ENCODE measurements around the gene CLHC1. TPM values are rescaled to one million over a fixed set of nuclear protein-coding genes. Genes with fewer than 3 reads are reported as not detected.
"Not testable (repeated sequence)": the region's sequence is repeated elsewhere in the genome, so short reads cannot be mapped to it uniquely, and the experiment has no call there.

CLHC1 gene
- total RNA-seq, 1 donor = 4.9 TPM

DNA sequence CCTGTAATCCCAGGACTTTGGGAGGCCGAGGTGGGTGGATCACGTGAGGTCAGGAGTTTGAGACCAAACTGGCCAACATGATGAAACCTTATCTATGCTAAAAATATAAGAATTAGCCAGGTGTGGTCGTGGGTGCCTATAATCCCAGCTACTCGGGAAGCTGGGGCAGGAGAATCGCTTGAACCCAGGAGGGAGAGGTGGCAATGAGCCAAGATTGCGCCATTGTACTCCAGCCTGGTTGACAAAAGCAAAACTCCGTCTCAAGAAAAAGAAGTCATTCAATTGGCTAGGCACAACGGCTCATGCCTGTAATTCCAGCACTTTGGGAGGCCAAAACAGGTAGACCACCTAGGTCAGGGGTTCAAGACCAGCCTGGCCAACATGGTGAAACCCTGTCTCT is 9.5 kb upstream of the CLHC1 start:
- H3K4me1 ChIP-seq (ENCODE audit: insufficient read depth, low read length); H3K9me3 ChIP-seq (ENCODE audit: low read depth, low read length); H3K4me3 ChIP-seq (ENCODE audit: low read length); H3K27me3 ChIP-seq (ENCODE audit: insufficient read depth, low read length): not testable (repeated sequence)

DNA sequence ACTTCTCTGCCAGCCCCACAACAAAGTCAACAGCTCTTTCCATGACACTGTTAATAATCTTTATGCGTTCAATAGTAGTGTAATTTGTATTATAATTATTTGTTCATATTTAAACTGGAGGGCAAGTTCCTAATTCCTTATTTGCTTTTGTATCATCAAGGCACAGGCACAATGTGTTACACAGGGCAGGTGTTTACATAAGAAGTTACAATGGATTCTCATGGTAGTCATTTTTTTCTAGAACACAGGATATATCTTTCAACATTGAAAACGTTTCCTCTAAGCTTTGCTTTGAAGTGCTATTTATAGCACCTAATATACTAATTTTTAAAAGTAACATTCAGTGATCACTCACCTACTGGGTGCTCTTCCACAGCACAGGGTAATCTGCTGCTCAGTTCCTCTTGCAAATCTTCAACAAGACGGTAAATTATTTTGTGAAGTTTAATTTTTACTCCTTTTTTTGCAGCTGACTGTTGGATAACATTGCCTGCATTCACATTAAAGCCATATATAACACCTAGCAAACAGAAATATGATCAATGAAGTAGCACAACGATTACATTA is 7.6 kb upstream of the CLHC1 start:
- Histone ChIP-seq H3K9me3 (ENCODE audit: low read depth, low read length) (no peaks in the 10 kb centered on the region), H3K4me3 (ENCODE audit: low read length) (no peak overlapping the region), H3K4me1 (ENCODE audit: insufficient read depth, low read length) (no peaks in the 10 kb centered on the region), H3K27me3 (ENCODE audit: insufficient read depth, low read length) (no peaks in the 10 kb centered on the region)

DNA sequence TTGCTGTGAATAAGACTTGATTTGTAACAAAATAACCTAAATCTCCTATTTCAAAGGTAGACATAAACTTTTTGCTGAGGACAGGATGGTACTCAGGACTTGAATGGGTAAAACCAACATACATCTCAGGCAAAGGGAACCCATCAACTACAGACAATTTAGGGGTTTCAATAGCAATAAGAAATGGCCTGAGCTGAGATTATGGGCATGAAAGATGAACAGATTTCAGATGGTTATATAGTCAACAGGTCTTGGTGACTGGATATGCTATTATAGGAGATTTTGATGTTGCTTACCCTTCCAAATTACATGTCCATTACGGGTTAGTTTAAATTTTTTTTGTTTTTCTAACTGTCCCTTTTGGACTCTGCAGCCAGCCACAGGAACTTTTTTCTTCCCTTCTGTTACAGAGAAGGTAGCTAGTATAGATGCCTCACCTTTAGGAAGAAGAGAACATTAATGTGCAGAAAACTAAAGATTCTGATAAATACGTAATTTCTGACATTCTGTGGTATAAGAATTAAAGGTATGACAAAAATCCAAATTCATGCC is 5.0 kb upstream of the CLHC1 start:
- peaks cover 16% of the 10 kb centered on the region for H3K4me1 ChIP-seq (ENCODE audit: insufficient read depth, low read length)
- no peaks in the 10 kb centered on the region for H3K27me3 ChIP-seq (ENCODE audit: insufficient read depth, low read length)
- H3K9me3 ChIP-seq (ENCODE audit: low read depth, low read length) = no peaks in the 10 kb centered on the region
- H3K4me3 ChIP-seq (ENCODE audit: low read length) = no peak overlapping the region

DNA sequence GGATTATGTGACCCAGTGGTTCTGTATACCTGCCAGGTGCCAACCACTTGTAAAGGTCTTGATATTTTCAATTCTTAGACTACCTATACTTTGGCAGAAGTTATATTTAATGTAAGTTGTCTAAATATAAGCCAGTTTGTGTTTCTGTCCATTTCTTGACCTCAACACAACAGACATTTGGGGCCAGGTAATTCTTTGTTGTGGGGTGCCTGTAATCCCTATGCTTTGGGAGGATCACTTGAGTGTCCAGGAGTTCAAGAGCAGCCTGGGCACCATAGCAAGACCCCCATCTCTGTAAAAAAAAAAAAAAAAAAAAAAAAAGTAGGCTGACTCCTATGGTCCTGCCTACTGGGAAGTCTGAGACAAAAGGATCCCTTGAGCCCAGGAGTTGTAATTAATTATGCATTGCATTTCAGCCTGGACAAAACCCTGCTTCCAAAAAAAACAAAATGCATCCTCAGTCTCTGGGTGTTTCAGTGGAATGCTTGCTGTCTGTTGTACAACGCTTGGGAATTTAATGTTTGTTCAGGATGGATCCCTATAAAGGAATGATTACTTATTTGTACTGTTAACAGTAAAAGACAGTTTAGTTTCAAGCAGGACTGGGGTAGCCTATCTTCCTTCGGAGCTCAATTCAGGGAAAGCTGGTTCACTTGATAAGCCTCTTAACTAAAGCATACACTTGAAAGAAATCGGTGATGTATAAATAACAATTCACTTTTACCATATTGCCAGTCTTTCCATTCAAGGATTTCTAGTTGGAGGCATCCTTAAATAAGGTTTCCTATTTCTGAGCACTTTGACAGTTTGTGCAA is 3.8 kb upstream of the CLHC1 start:
- Histone ChIP-seq H3K9me3 (ENCODE audit: low read depth, low read length) (no peaks in the 10 kb centered on the region), H3K27me3 (ENCODE audit: insufficient read depth, low read length) (no peaks in the 10 kb centered on the region), H3K4me1 (ENCODE audit: insufficient read depth, low read length) (peaks cover 27% of the 10 kb centered on the region), H3K4me3 (ENCODE audit: low read length) (no peak overlapping the region)

DNA sequence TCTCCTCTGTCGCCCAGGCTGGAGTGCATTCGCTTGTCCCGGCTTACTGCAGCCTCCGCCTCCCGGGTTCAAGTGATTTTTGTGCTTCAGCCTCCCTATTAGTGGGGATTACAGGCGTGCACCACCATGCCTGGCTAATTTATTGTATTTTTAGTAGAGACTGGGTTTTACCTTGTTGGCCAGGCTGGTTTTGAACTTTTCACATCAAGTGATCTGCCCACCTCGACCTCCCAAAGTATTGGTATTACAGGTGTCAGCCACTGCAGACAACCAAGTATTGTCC is 1.5 kb upstream of the CLHC1 start:
- peak overlapping the region; percentile 87 for H3K4me3 ChIP-seq (ENCODE audit: low read length)
- no peaks in the 10 kb centered on the region for H3K27me3 ChIP-seq (ENCODE audit: insufficient read depth, low read length)
- H3K9me3 ChIP-seq (ENCODE audit: low read depth, low read length) = no peaks in the 10 kb centered on the region
- peaks cover 27% of the 10 kb centered on the region for H3K4me1 ChIP-seq (ENCODE audit: insufficient read depth, low read length)

DNA sequence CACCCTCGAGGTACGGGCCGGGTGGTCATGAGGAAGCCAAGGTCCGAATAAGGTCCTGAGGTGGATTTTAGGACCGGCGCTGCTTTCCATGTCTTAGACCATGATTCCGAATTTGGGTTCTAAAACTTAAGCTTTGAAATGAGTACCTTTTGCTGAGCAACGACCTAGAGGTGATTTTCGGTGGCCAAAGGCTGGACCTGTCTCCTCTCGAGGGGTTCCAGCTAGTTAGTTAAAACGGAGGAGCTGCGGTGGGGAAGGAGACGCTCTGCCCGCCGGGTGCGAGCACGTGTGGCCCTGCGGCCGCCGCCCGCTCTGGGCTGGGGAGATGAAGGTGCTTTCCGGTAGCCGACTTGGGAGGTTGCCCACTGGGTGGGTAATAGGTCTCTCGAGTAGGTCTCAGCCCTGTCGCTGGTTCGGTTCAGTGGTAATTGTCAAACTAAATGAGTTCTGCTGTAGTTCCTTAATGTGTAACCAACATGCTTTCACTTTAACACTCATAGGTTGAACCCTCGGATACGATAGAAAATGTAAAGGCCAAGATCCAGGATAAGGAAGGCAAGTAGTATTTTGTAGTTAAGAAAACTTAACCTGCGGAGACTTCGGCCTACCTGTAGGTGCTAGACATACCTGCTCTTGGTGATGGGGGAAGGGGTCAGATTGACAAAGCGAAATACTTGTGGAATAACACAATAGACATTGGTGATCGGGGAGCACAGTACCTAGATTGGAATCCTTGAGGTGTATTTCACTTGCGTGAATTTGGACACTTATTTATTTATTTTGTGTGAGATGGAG is 967 bp upstream of the CLHC1 start:
- Histone ChIP-seq H3K9me3 (ENCODE audit: low read depth, low read length) (no peaks in the 10 kb centered on the region), H3K27me3 (ENCODE audit: insufficient read depth, low read length) (no peaks in the 10 kb centered on the region), H3K4me3 (ENCODE audit: low read length) (peak overlapping the region; percentile 87), H3K4me1 (ENCODE audit: insufficient read depth, low read length) (peaks cover 32% of the 10 kb centered on the region)

DNA sequence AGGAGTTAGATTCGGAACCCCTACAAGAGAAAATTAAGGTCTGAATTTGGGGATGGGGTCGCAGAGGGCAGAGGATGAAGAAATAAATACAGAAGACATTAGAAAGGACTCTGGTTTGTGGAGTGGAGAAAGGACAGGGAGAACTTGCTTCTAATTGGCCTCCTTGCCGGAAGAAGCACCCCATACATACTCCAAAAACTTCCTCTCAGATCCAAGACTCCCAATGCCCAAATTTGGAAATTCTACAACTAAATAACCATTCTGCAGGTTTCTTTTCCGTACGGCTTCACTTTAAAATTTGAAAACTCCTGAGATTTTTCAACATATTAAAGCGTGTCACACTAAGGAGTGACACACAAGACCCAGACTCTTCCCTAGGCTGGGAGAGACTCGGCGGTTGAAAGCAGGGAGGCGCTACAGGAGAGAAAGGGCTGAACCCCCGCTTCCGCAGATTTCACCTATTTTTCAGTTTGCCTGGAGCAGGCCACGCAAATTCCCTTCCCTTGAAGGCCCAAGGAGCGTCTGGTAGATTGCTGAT is 478 bp downstream of the CLHC1 start:
- H3K4me3 ChIP-seq (ENCODE audit: low read length) = peak overlapping the region; percentile 87
- H3K4me1 ChIP-seq (ENCODE audit: insufficient read depth, low read length) = peaks cover 43% of the 10 kb centered on the region

DNA sequence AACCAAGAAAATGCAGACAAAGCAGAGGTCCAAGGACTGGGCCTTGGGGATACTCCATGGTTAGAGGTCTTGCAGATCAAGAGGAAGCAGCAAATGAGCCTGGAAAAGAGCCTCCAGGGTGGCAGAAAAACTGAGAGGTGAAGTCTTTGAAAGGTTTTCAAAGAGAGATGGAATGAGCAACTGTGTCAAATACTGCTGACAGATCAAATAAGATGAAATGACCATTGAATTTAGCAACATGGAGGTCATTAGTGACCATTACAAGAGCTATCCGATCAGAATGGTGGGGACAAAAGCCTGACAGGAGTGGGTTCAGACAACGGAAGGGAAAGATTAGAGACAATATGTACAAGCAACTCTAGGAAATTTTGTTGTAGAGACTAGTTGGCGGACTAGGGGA is 1.5 kb downstream of the CLHC1 start:
- Histone ChIP-seq H3K27me3 (ENCODE audit: insufficient read depth, low read length) (no peaks in the 10 kb centered on the region), H3K4me3 (ENCODE audit: low read length) (no peak overlapping the region), H3K9me3 (ENCODE audit: low read depth, low read length) (no peaks in the 10 kb centered on the region), H3K4me1 (ENCODE audit: insufficient read depth, low read length) (peaks cover 43% of the 10 kb centered on the region)

More for the DNA sequence above, 478 bp downstream of the CLHC1 start:
- no peaks in the 10 kb centered on the region for H3K9me3 ChIP-seq (ENCODE audit: low read depth, low read length)
- no peaks in the 10 kb centered on the region for H3K27me3 ChIP-seq (ENCODE audit: insufficient read depth, low read length)

DNA sequence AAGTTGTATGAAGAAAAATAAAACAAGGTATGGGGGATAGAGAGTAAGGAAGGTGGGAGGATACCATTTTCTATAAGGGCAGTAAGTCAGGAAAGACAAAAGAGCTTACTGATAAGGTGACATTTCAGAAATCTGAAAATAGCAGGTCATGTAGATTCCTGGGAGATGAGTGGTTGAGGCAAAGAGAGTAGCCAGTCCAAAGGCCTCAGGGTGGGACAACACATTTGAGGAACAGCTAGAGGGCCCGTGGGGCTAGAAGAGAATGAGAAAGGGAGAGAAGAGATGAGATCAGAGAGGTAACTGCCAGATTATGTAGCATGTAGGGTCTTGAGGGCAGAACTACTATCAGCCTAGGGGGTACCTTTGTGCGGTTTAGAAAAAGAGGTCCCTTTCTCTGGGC is 2.9 kb downstream of the CLHC1 start:
- Histone ChIP-seq H3K27me3 (ENCODE audit: insufficient read depth, low read length) (no peaks in the 10 kb centered on the region), H3K4me3 (ENCODE audit: low read length) (no peak overlapping the region), H3K4me1 (ENCODE audit: insufficient read depth, low read length) (peaks cover 41% of the 10 kb centered on the region), H3K9me3 (ENCODE audit: low read depth, low read length) (no peaks in the 10 kb centered on the region)

DNA sequence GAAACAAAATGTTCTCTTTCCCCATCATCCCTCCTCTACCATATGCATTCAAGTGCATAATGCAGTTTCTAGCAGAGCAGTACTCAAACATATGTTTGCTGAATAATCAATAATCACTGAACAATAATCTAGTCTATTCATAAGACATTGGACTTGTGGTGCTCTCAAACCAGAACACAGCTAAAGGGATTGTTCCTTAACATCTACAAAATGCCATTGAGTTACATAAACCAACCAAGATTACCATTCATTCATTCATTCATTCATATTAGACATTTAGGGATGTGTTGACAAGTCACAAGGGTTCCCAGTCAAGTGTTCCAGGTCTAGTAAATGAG is 3.9 kb downstream of the CLHC1 start:
- Histone ChIP-seq H3K4me3 (ENCODE audit: low read length) (no peak overlapping the region), H3K27me3 (ENCODE audit: insufficient read depth, low read length) (no peaks in the 10 kb centered on the region), H3K9me3 (ENCODE audit: low read depth, low read length) (no peaks in the 10 kb centered on the region), H3K4me1 (ENCODE audit: insufficient read depth, low read length) (peaks cover 31% of the 10 kb centered on the region)

DNA sequence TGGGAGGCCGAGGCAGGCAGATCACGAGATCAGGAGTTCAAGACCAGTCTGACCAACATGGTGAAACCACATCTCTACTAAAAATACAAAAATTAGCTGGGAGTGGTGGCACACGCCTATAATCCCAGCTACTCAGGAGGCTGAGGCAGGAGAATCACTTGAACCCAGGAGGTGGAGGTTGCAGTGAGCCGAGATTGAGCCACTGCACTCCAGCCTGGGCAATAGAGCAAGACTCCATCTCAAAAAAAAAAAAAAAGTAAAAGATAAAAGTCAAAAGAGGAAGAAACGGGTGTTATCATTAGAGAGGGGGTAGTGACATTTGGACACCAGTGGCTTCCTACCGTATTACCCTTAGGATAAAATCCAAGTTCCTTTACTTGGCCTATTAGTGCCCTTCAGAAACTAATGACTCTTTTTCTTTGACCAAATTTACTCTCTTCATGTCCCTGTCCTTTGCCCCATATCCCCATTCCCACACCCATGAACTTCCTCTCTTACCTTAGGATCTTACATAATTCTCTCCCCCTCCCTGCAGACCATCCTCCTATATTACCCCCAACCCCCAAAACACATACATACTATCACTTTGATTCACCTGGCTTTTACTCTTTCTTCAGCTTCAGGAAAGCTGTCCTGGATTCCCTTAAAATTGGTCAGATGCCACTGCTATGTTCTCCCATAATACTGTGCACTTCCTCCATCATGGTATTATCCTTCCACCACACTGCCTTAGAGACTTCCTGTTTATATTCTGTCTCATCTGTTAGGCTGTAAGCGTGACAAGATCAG is 4.5 kb downstream of the CLHC1 start:
- H3K9me3 ChIP-seq (ENCODE audit: low read depth, low read length) = not testable (repeated sequence)

DNA sequence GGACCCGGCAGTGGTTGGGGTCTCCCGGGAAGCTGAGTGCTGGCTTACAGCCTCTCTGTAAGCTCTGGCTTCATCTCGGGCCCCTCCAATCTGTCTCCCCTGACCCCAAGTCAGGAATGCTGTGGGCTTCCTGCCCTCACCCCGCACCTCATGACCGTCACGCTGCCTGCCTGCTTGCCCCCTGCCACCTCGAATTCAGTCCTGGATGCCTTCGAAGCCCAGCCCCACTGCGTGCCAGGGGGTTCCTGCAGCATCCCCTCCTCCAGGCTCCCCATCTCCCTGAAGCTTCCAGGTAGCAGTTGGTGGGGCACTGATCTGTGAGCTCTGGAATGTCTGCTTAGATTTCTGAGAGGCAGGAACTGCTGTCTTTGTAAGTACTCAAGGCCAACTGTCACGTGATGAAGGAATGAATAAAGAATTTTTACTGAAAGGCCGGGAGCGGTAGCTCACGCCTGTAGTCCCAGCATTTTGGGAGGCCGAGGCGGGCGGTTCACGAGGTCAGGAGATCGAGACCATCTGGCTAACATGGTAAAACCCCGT is 6.5 kb downstream of the CLHC1 start:
- H3K27me3 ChIP-seq (ENCODE audit: insufficient read depth, low read length) = no peaks in the 10 kb centered on the region
- peaks cover 22% of the 10 kb centered on the region for H3K4me1 ChIP-seq (ENCODE audit: insufficient read depth, low read length)
- no peaks in the 10 kb centered on the region for H3K9me3 ChIP-seq (ENCODE audit: low read depth, low read length)
- H3K4me3 ChIP-seq (ENCODE audit: low read length) = no peak overlapping the region

More for the DNA sequence above, 4.5 kb downstream of the CLHC1 start:
- not testable (repeated sequence) for H3K4me3 ChIP-seq (ENCODE audit: low read length); H3K27me3 ChIP-seq (ENCODE audit: insufficient read depth, low read length)
- H3K4me1 ChIP-seq (ENCODE audit: insufficient read depth, low read length) = peaks cover 32% of the 10 kb centered on the region

DNA sequence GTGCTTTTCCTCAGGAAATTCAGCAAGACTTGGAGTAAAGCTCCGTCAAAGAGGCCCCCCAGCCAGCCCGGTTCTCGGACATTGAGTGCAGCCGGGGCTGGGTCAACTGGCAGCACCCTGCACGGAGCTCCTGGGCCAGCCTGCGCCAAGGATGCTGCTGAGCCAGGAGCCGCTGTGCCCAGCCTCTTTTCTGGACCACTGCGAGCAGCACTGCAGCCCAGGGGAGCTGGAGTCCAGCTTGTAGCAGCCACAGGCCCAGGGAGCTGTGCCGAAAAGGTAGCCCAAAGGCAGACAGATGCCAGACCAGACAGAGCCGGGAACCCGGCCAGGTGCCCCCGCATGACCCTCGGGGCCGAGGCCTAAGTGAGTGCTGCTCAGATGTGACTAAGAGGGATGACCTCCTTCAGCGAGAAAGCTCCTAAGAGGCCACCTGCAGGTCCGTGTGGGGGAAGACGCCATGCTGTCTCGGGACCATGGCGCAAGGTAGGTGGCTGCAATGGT is 7.3 kb downstream of the CLHC1 start:
- no peaks in the 10 kb centered on the region for H3K9me3 ChIP-seq (ENCODE audit: low read depth, low read length)
- H3K27me3 ChIP-seq (ENCODE audit: insufficient read depth, low read length) = no peaks in the 10 kb centered on the region
- no peak overlapping the region for H3K4me3 ChIP-seq (ENCODE audit: low read length)
- H3K4me1 ChIP-seq (ENCODE audit: insufficient read depth, low read length) = peaks cover 22% of the 10 kb centered on the region

DNA sequence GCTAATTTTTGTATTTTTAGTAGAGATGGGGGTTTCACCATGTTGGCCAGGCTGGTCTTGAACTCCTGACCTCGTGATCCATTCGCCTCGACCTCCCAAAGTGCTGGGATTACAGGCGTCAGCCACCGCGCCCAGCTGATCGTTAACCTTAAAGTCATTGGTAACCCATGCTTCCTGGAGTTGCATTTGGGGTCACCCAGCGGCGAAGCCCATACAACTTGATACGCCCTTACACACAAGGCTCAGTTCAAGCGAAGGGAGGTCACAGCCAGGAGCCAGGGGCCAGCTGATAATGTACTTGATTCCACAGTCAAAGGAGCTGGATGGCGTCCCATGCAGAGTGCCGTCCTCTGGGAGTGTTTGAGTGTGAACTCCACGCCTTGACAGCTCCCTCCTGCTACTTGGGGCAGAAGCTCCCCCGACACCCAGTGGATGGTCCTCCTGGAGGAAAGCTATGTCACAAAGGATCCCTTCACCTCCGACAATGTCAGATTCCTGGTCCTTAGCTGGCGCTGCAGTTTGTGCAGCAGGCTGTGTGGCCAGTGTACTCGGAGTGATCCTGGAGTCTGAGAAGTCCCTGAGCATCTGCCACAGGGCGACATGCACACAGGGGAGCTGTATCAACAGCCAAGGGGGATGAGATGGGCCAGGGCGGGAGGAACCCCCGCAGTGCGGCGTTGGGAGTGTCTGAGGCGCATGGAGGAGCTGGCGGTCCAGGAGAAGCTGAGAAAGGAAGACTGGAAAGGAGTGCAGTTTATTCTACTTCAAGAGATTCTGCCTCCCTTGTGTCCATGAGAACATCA is 7.9 kb downstream of the CLHC1 start:
- Histone ChIP-seq H3K27me3 (ENCODE audit: insufficient read depth, low read length) (no peaks in the 10 kb centered on the region), H3K4me1 (ENCODE audit: insufficient read depth, low read length) (peaks cover 22% of the 10 kb centered on the region), H3K4me3 (ENCODE audit: low read length) (no peak overlapping the region), H3K9me3 (ENCODE audit: low read depth, low read length) (no peaks in the 10 kb centered on the region)
